Stimulated activated CD8-positive, alpha-beta memory T cell treated with anti-CD3 and anti-CD28 coated beads, Interleukin-4, amount 100 ng/mL, for 4 hours (primary cell): Measurements from ENCODE around the gene S100PBP.

ENCODE experiments used
- DNase-seq, 2 donors: peaks; one replicate each; pipeline ENCODE4 v3.0.0-alpha.2; 2020; ENCODE audit warnings: low read depth in 2 of 2, low spot score in 1 of 2

S100PBP gene

DNA sequence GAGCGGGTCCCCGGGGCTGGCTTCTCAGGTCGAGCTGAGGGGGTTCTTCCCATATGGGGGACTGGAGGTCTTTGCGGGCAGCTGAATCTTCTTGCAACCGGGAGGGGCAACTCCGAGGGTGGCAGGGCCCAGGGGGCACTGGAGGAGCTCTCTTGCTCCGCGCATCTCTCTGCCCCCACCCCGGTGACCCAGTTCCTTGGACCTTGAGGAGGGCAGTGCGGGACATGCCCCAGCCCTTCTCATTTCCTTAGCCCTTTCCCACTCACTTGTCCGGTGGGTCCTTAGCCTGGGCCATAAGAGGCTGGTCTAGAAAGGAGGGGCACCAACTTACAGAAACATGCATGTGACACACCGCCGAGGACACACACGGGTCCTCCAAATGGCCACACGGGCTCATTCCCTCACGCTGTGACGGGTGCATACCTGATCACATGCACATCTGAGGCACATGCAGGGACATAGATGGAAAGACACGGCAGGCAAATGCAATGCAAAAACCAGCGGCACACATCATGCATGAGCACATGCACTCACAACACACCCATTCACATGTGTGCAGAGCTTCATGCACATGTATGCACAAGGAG is 69.5 kb downstream of the S100PBP start:
- no peak for DNase-seq

DNA sequence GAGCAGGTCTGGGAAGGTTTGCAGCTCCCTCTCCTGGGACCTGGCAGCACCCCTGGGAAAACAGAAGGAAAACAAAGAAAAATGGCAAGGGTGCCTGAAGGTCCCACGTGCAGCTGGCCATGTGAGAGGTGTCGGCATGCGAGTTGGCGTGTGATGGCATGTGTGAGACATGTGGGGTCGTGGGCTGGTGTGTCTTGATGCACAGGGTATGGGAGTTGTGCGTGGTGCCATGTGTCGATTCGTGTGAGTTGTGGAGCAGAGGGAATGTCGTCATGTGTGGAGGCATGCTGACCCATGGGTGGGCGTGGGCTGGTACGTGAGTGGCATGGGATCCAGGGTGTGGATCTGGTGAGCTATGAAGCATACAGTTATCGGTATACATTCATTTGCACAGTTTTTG is 70.2 kb downstream of the S100PBP start:
- no peak for DNase-seq

- no peak for DNase-seq
Measured at GRCh38 chr1:32888134-32888533, 70.7 kb downstream of the S100PBP start.

DNA sequence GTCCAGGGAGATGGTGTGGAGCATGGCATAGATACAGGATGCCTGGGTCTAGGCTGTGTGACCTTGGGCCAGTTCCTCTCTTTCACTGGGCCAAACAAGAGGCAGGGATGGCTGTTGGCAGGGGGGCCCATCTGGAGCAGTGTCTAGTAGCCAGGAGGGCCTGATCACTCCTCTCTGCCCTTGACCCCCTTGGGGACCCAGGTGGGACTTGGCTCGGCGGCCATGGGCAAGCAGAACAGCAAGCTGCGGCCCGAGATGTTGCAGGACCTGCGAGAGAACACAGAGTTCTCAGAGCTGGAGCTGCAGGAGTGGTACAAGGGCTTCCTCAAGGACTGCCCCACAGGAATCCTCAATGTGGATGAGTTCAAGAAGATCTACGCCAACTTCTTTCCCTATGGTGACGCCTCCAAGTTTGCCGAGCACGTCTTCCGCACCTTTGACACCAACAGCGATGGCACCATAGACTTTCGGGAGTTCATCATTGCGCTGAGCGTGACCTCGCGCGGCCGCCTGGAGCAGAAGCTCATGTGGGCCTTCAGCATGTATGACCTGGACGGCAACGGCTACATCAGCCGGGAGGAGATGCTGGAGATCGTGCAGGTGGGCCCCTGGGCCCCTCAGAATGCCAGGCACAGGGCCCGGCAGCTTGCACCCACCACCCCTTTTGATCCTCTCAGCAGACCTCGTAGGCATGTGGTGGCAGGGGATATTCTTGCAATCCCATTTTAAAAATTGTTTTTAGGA is 71.4 kb downstream of the S100PBP start:
- no peak for DNase-seq

DNA sequence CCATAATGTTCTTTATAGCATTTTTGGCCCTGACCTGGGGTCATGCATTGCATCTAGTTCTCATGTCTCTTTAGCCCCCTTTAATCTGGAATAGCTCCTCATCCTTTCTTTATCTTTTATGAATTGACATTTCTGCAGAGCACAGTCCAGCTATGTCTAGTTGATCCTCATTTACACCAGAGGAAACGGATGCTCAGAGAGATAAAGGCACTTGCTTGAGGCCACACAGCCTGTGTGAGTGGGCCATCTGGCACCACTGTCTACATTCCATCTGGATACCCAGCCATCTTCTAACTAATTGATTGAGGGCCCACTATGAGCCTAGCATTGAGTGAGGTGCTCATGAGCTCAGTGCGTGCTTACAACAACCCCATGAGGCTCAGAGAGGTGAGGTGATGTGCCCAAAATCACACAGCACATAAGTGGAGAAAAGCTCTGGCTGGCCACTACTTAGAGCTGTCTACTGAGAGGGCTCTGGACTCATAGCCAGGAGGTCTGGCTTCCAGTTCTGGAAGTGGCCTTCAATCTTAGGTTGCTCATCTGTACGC is 72.4 kb downstream of the S100PBP start:
- no peak for DNase-seq

GRCh38 chr1:32890516-32891240 is 73.2 kb downstream of the S100PBP start:
- DNase-seq, result no peak

DNA sequence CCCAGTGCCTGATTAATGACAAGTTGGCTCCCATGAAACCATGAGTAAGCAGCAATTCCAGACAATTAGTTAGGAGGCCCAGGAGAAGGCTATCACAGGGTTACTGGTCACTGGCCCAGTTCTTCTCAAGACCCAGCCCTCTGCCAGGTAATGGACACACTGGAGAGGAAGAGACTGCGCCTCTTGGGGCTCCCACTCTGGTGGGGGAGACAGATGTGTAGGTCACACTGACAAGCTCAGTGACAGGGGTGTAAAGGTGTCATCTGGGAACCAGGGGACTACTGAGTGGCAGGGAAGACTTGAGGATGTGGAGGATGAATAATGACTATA is 73.8 kb downstream of the S100PBP start:
- DNase-seq, result no peak

DNA sequence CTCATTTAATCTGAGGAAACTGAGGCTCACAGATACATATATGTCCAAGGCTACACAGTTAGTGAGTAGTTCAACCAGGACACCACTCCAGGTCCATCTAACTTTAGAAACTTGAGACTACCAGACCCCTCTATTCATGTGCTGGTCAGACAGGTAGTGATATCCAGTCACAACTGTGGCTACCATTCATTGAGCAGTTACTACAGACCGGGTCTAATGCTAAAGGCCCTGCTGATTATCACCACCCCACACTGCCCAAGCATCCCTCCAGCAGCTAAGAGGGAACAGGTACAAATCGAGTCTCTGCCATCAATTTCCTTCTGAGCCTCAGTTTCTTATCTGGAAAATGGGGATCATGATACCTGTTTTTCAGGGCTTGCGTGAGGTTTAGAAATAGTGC is 74.2 kb downstream of the S100PBP start:
- DNase-seq, result no peak

DNA sequence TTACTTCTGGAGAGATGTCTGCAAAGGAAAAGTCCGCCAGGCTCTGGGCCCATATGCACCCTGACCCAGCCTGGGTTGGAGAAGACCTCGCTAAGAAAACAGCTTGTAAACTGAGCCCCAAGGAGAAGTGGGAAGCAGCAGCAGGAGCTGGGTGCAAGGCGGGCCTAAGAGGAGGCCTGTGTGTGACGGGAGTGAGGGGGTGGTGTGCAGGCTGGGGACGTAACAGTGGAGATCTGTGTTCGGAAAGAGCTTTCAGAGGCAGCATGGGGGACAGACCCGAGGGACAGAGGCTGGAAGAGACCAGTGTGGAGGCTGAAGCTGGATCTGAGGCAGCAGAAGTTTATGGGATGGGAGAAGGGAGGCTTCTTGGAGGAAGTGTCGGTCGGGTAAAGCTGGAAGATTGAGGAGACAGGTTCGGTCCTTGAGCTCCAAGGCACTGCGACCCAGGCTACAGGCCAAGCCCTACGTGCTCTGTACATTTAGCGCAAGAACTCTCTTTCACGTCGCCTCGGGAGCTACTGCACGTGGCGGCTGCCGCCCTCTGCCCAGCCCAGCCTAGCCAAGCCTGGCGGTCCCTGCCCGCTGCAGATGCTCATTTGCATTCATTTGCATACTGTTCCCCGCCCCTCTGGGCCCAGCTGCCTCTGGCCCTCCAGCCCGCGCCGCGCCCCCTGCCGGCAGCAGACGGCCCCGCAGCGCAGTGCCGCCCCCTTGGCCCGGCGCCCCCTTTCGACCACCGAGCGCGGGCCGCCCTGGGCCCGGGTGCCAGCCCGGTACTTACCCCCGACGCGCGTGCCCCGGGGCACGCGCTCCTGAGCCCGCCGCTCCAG is 75.1 kb downstream of the S100PBP start:
- DNase-seq, result no peak

- DNase-seq, result no peak
Measured at GRCh38 chr1:32893198-32894018, 76.0 kb downstream of the S100PBP start.

GRCh38 chr1:32894019-32894600 is 76.7 kb downstream of the S100PBP start:
- no peak for DNase-seq

GRCh38 chr1:32894681-32895080 is 77.2 kb downstream of the S100PBP start:
- no peak for DNase-seq

GRCh38 chr1:32895325-32896215 is 78.1 kb downstream of the S100PBP start:
- no peak for DNase-seq

GRCh38 chr1:32896451-32896850 is 79.0 kb downstream of the S100PBP start:
- no peak for DNase-seq

GRCh38 chr1:32897082-32898049 is 79.9 kb downstream of the S100PBP start:
- DNase-seq, result no peak

DNA sequence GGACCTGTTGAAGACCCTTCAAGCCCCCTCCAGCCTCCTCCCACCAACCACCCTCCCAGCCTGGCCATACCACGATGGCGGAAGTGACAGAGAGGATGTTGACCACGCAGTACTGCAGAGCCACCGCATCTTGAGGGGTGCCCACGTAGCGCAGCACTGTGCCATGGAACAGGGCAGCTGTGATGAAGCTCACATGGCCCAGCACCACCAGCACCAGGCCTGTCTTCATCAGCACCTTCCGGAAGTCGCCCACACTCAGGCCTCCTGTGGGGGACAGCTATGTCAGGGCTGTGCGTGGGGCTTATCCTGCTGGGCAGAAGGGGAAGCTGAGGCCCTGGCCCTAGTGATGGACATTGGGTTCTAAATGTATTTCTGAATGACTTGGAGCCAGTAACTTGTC is 80.6 kb downstream of the S100PBP start:
- DNase-seq, result no peak

DNA sequence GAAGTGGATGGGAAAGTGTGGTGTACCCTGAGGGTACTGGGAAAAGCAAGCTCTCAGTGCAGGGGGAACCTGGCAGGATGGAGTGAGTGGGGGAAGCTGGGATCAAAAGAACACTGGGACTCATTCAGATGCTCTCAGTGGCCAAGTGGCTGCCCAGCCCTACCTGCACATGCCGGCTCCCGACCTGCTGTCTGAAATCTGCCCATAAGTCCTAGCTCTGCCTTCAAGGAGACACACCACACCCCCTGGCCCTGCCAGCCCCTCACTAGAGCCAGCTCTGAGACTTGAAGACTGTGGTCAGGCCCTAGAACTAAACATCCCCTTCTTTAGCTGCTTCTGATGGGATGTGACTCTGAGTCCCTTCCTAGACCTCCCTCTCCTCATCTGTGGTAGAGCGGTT is 81.5 kb downstream of the S100PBP start:
- no peak for DNase-seq
